Measurements from ENCODE around the gene ITGAX.

ITGAX gene

DNA sequence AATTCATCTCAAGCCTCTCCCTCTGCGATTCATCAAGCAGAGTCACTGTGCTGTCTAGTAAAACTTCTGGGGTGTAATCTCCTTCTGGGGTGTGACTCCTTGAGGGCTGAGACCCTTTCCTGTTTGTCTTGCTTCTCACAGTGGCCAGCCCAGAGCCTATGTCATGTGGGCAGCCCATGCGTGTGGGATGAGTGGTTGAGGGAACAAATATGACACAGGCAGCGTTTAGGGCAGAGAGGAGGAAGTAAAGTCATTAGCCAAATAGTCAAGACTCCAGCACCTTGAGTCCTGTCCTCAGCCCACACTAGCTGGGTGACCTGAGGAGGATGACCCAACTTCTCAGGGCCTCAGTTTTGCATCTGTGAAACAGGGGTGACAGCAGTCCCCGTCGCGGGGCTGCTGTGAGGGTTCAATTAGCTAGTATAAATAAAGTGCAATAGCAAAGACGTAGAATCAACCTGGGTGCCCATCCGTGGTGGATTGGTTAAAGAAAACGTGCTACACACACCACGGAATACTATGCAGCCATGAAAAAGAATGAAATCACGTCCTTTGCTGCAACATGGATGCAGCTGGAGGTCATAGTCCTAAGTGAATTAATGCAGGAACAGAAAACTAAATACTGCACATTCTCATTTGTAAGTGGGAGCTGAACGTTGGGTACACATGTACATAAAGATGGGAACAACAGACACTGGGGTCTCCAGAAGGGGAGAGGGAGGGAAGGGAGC, 4.5 kb upstream of the ITGAX start:
- TF ChIP-seq CTCF (IDR thresholded peaks at IDR 0.05; ENCODE audit: low read depth, low read length): no peak
- no peak for DNase-seq (ENCODE audit: low read depth in 2 of 2)
- no peak overlapping the region for H3K4me3 ChIP-seq (replicated peaks in 1 of 2; ENCODE audit: low read depth in 2 of 2, low read length in 2 of 2)

GRCh38 chr16:31351246-31351941, 3.6 kb upstream of the ITGAX start:
- no peak overlapping the region for H3K4me3 ChIP-seq (replicated peaks in 1 of 2; ENCODE audit: low read depth in 2 of 2, low read length in 2 of 2)
- TF ChIP-seq CTCF (IDR thresholded peaks at IDR 0.05; ENCODE audit: low read depth, low read length): no peak
- DNase-seq (ENCODE audit: low read depth in 2 of 2): no peak

DNA sequence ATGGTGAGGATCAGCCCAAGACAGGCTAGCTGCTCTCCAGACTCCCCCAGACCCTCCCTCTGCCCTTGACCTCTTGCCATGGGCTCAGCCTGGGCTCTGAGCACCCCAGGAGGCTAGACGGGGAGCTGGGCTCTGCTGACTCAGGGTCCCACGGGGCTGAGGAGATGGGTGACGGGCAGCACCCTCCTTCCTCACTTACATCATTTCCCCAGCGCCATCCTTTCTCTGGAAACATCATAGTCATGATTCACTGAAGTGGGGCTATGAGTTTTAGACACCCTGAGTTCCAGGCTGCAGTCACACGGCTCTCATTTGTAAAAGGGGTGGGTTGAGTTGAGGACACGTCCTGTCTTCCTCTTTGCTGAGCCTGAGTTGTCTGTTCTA, 3.0 kb upstream of the ITGAX start:
- no peak overlapping the region for H3K4me3 ChIP-seq (replicated peaks in 1 of 2; ENCODE audit: low read depth in 2 of 2, low read length in 2 of 2)
- no peak for TF ChIP-seq CTCF (IDR thresholded peaks at IDR 0.05; ENCODE audit: low read depth, low read length)
- DNase-seq (ENCODE audit: low read depth in 2 of 2): peak in 1 of 2 donors; percentile 20

DNA sequence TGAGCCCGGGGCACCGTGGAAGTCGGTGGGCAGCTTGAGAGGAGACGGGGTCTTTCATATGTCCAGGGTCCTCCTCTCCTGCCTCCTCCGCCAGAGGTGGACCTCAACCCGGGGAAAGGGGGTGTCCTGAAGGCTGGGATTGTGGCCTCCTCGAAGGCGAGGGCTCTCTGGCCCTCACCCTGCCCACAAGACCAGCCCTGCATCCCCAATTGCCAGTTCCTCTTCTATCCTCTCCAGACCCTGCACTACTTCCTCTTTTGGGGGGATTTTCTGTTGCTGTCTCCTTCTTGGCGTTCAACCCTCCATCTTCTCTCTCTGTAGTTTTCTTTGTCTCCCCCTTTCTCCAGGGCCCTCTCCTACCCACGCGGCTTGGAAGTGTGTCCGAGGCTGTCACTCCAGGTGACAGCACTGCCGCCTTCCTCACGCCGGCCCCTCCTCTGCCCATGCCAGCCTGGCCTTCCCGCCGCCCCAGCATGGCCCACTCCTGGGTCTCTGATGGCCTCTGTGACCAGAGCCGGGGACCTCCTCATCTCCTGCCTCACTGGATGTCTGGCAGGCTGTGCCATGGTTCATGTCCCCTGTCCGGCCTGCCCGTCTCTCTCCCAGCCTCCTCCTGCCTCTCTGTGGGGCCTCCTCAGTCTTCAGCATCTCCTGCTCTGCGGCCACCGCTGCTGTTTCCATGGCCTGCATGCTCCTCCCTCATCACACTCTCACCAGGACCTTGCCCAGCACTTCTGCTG, 2.4 kb upstream of the ITGAX start:
- DNase-seq (ENCODE audit: low read depth in 2 of 2): no peak
- no peak overlapping the region for H3K4me3 ChIP-seq (replicated peaks in 1 of 2; ENCODE audit: low read depth in 2 of 2, low read length in 2 of 2)
- TF ChIP-seq CTCF (IDR thresholded peaks at IDR 0.05; ENCODE audit: low read depth, low read length): no peak

DNA sequence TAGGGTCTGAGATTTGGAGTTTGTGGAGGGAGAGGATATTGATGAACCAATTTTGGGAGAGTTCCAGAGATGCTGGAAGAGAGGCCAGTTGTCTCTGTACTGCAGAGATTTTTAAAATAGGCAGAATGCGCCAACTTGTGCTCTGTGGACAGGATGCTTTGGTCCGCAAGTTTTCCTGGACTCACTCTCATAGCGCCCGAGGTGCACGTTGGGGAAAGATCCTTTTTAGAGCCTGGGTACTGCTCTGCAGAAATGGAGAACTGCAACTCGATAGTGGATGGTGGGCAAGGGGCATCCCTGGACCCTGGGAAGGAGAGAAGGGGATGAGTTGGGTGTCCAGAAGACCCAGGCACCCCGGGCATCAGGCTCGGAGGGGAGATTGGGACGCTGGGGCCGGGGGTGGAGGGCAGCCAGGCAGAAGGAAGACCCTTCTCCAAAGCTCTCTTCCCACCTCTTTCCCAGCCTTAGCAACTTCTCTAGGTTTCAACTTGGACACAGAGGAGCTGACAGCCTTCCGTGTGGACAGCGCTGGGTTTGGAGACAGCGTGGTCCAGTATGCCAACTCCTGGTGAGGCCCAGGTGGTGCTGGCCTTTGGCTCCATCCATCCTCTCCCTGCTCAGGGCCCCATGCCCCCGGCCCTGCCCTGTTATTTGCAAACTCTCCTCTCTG, 590 bp downstream of the ITGAX start:
- no peak for DNase-seq (ENCODE audit: low read depth in 2 of 2)
- TF ChIP-seq CTCF (IDR thresholded peaks at IDR 0.05; ENCODE audit: low read depth, low read length): no peak
- H3K4me3 ChIP-seq (replicated peaks in 1 of 2; ENCODE audit: low read depth in 2 of 2, low read length in 2 of 2): no peak overlapping the region

- no peak for DNase-seq (ENCODE audit: low read depth in 2 of 2)
- TF ChIP-seq CTCF (IDR thresholded peaks at IDR 0.05; ENCODE audit: low read depth, low read length): no peak
- no peak overlapping the region for H3K4me3 ChIP-seq (replicated peaks in 1 of 2; ENCODE audit: low read depth in 2 of 2, low read length in 2 of 2)
Observed at GRCh38 chr16:31356566-31357323, 1.8 kb downstream of the ITGAX start.

Measured in cardiac fibroblast (primary cell).